Tibial nerve (tissue), 4 donors: ENCODE measurements around the gene MED28. TPM values are rescaled to one million over a fixed set of nuclear protein-coding genes. Genes with fewer than 3 reads are reported as not detected.

ENCODE experiments used
- DNase-seq, 2 donors: peaks; one replicate each; pipeline ENCODE4 v3.0.0-alpha.2; 2019; ENCODE audit warnings: low spot score in 2 of 2
- H3K27ac ChIP-seq, 4 donors: fragments of 200-600 bp; sonication (generic) in 3 of 4; one replicate each; pipeline ENCODE4 v1.5.1; 2017 to 2019; ENCODE audit warnings: mild to moderate bottlenecking in 1 of 4
- H3K27me3 ChIP-seq, 2 donors: fragments of 200-600 bp; sonication (generic) in 1 of 2; one replicate each; pipeline versions ENCODE4 v1.5.1 to v1.6.0; 2017 to 2019
- H3K36me3 ChIP-seq, 3 donors: fragments of 200-600 bp; sonication (generic); one replicate each; pipeline ENCODE4 v1.5.1; 2018 to 2019
- H3K4me1 ChIP-seq, 4 donors: fragments of 200-600 bp; sonication (generic) in 3 of 4; one replicate each; pipeline ENCODE4 v1.5.1; 2017 to 2019
- H3K4me3 ChIP-seq, 4 donors: fragments of 200-600 bp; sonication (generic) in 3 of 4; one replicate each; pipeline ENCODE4 v1.5.1; 2017 to 2019; ENCODE audit warnings: mild to moderate bottlenecking in 1 of 4, moderate library complexity in 1 of 4
- H3K9me3 ChIP-seq, 4 donors: fragments of 200-600 bp; sonication (generic) in 3 of 4; one replicate each; pipeline ENCODE4 v1.5.1; 2017 to 2019
- EP300 ChIP-seq, 2 donors: sonication (generic); formaldehyde crosslinking; IDR thresholded peaks; one replicate each; pipeline ENCODE4 v1.6.1; 2017; ENCODE audit warnings: antibody characterized with exemption in 2 of 2, mild to moderate bottlenecking in 1 of 2
- POLR2A ChIP-seq, 2 donors: fragments of 450-650 bp; IDR thresholded peaks; one replicate each; pipeline ENCODE4 v1.6.1; 2017; ENCODE audit warnings: antibody characterized with exemption in 2 of 2, mild to moderate bottlenecking in 2 of 2, moderate library complexity in 2 of 2
- WGBS, 2 donors: methylation state at CpG; one replicate each; pipeline ENCODE4 v1.1.5; 2018; 5-methylcytosine and 5-hydroxymethylcytosine counted together
- total RNA-seq, 4 donors: library from RNA; depleted of rRNA; stranded (reverse); fragments of >200 nt; gene quantifications; one replicate each; pipeline ENCODE4 v1.1.0, GENCODE V29; 2016
- TF ChIP-seq, protein P1 (sequence below), 5 experiments: fragments of 200-600 bp in 3 of 5; fragments of 450-650 bp in 2 of 5; sonication (generic) in 3 of 5; IDR thresholded peaks; one replicate each; pipeline ENCODE4 v1.5.1; 2016 to 2019; ENCODE audit warnings: antibody characterized with exemption in 5 of 5, mild to moderate bottlenecking in 3 of 5, moderate library complexity in 2 of 5

Gene MED28
- total RNA-seq, 4 donors from 2014 or later = 12.9 to 19.9 (median 16.2) TPM

- H3K27me3 ChIP-seq = no peaks in the 10 kb centered on the region
- no peak overlapping the region for H3K4me3 ChIP-seq
- H3K9me3 ChIP-seq = no peaks in the 10 kb centered on the region
- WGBS, 2 donors = 90% methylated on average over 9 of the region's 9 CpGs
- TF ChIP-seq, protein P1, sequence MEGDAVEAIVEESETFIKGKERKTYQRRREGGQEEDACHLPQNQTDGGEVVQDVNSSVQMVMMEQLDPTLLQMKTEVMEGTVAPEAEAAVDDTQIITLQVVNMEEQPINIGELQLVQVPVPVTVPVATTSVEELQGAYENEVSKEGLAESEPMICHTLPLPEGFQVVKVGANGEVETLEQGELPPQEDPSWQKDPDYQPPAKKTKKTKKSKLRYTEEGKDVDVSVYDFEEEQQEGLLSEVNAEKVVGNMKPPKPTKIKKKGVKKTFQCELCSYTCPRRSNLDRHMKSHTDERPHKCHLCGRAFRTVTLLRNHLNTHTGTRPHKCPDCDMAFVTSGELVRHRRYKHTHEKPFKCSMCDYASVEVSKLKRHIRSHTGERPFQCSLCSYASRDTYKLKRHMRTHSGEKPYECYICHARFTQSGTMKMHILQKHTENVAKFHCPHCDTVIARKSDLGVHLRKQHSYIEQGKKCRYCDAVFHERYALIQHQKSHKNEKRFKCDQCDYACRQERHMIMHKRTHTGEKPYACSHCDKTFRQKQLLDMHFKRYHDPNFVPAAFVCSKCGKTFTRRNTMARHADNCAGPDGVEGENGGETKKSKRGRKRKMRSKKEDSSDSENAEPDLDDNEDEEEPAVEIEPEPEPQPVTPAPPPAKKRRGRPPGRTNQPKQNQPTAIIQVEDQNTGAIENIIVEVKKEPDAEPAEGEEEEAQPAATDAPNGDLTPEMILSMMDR (IDR thresholded peaks at IDR 0.05) = no peak
- TF ChIP-seq EP300 (IDR thresholded peaks at IDR 0.05) (no peak), POLR2A (IDR thresholded peaks at IDR 0.05) (no peak)
- H3K36me3 ChIP-seq = peaks cover 2 to 78% (median 12%) of the 10 kb centered on the region in 3 donors
- H3K4me1 ChIP-seq = peaks cover 0 to 39% (median 9%) of the 10 kb centered on the region in 4 donors
- DNase-seq = no peak
- H3K27ac ChIP-seq = no peak overlapping the region
These were observed 31.2 kb upstream of the MED28 start for GRCh38 chr4:17583276-17583675.

GRCh38 chr4:17583941-17584340, 30.5 kb upstream of the MED28 start:
- Histone ChIP-seq H3K4me1 (peaks cover 0 to 33% (median 3%) of the 10 kb centered on the region in 4 donors), H3K36me3 (peaks cover 2 to 83% (median 12%) of the 10 kb centered on the region in 3 donors), H3K9me3 (no peaks in the 10 kb centered on the region), H3K4me3 (no peak overlapping the region), H3K27me3 (no peaks in the 10 kb centered on the region), H3K27ac (no peak overlapping the region)
- no peak for TF ChIP-seq EP300 (IDR thresholded peaks at IDR 0.05)
- WGBS, 2 donors = 90 to 92% methylated on average over 4 of the region's 4 CpGs
- DNase-seq = no peak

GRCh38 chr4:17584521-17585213, 29.8 kb upstream of the MED28 start:
- no peaks in the 10 kb centered on the region for H3K27me3 ChIP-seq
- no peak overlapping the region for H3K27ac ChIP-seq
- TF ChIP-seq EP300 (IDR thresholded peaks at IDR 0.05) (no peak), POLR2A (IDR thresholded peaks at IDR 0.05) (no peak)
- TF ChIP-seq, protein P1 (IDR thresholded peaks at IDR 0.05) = no peak
- H3K36me3 ChIP-seq = peaks cover 2 to 91% (median 12%) of the 10 kb centered on the region in 3 donors
- H3K4me3 ChIP-seq = no peak overlapping the region
- H3K4me1 ChIP-seq = peaks cover 0 to 25% (median 3%) of the 10 kb centered on the region in 4 donors
- 90 to 91% methylated on average over 10 of the region's 10 CpGs for WGBS, 2 donors
- no peaks in the 10 kb centered on the region for H3K9me3 ChIP-seq
- DNase-seq = no peak

- WGBS, 2 donors = 72 to 75% methylated on average over 9 of the region's 9 CpGs
- TF ChIP-seq, protein P1 (IDR thresholded peaks at IDR 0.05) = no peak
- no peak for TF ChIP-seq POLR2A (IDR thresholded peaks at IDR 0.05)
- Histone ChIP-seq H3K4me3 (no peak overlapping the region), H3K27ac (peak overlapping the region in 1 of 4 donors; percentile 8), H3K36me3 (peaks cover 0 to 98% (median 8%) of the 10 kb centered on the region in 3 donors), H3K9me3 (no peaks in the 10 kb centered on the region), H3K27me3 (no peaks in the 10 kb centered on the region), H3K4me1 (peaks cover 0 to 3% (median 0%) of the 10 kb centered on the region in 4 donors)
- no peak for DNase-seq
These were observed 27.2 kb upstream of the MED28 start for GRCh38 chr4:17587094-17587822.

DNA sequence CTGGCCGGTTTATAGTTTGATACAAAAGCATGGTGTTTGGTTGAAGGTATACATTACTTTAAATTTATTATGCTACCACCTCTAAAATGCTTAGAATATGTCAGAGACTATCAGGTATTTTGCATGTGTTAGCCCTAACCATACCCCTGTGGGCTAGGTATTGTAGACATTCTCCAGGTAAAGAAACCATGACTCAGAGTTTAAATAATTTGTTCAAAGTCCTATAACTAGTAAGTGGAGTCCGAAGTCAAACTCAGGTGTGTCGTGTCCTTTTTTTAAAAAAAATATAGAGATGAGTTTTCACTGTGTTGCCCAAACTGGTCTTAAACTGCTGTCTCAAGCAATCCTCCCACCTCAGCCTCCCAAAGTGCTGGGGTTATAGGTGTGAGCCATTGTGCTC, 25.1 kb upstream of the MED28 start:
- Histone ChIP-seq H3K4me3 (no peak overlapping the region), H3K9me3 (no peaks in the 10 kb centered on the region), H3K4me1 (peaks cover 0 to 3% (median 0%) of the 10 kb centered on the region in 4 donors), H3K27ac (no peak overlapping the region), H3K36me3 (peaks cover 0 to 96% (median 0%) of the 10 kb centered on the region in 3 donors), H3K27me3 (no peaks in the 10 kb centered on the region)
- no peak for TF ChIP-seq EP300 (IDR thresholded peaks at IDR 0.05)
- no peak for DNase-seq
- 95 to 98% methylated on average over 3 of the region's 3 CpGs for WGBS, 2 donors

GRCh38 chr4:17595471-17596005, 18.9 kb upstream of the MED28 start:
- DNase-seq = no peak
- TF ChIP-seq EP300 (IDR thresholded peaks at IDR 0.05) (peak in 1 of 2 donors; percentile 45), POLR2A (IDR thresholded peaks at IDR 0.05) (no peak)
- TF ChIP-seq, protein P1 (IDR thresholded peaks at IDR 0.05) = no peak
- Histone ChIP-seq H3K4me1 (no peaks in the 10 kb centered on the region), H3K27ac (no peak overlapping the region), H3K9me3 (no peaks in the 10 kb centered on the region), H3K4me3 (no peak overlapping the region), H3K36me3 (peaks cover 0 to 98% (median 10%) of the 10 kb centered on the region in 3 donors), H3K27me3 (no peaks in the 10 kb centered on the region)
- 83 to 84% methylated on average over 6 of the region's 6 CpGs for WGBS, 2 donors
